ENCODE measurements around the gene GARNL3. TPM values are rescaled to one million over a fixed set of nuclear protein-coding genes. Genes with fewer than 3 reads are reported as not detected.

The GARNL3 gene
- total RNA-seq, 1 donor from 2014 or later: 22.9 TPM

DNA sequence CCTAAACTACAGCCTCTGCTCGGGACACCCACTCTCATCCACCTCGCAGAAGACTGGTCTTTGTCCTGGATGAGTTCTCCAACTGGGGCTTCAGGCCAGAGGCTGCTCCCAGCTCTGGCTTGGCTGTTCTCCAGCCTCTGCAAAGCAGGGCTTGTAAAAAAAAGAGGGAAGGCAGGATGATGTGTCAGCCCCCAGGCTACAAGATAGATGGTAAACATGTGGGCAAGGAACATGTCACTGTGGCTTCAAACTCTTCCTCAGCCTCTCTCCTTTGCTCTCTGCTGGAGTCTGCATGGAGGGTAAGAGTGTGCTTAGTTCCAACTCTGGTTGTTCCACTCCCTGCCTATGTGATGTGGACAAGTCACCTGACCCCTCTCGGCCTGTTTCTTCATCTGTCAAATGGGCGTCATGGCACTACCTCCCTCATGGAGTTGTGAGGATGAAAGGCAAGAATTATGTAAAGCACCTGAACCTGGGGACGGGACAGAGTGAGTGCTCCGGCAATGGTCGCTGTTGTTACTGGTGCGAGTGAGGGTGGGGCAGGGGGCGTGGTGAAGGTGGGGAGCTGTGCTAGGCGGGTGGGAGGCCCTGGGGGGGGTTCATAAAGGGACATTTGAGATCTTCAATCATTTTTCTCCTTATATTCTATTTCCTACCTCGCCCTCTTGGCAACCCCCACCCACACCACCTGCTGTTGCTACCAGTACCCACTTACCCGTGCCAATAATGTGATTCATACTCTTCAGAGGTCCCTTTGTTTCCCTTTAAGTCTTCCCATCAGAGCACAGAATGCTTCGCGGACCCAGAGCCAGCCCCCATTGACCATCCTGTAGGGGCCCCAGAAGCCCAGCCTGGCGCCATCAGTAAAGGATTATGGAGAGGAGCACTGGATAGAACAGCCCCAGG lies 152.8 kb downstream of the GARNL3 start:
- Histone ChIP-seq H3K36me3 (no peaks in the 10 kb centered on the region), H3K4me3 (no peak overlapping the region), H3K9me3 (replicated peaks) (no peaks in the 10 kb centered on the region), H3K27ac (replicated peaks) (no peak overlapping the region), H3K4me1 (peaks cover 9% of the 10 kb centered on the region), H3K27me3 (ENCODE audit: low read depth) (no peaks in the 10 kb centered on the region)
- DNase-seq: no peak
- intact Hi-C loops (cut with micrococcal nuclease): no loop called here
- TF ChIP-seq, protein P1, sequence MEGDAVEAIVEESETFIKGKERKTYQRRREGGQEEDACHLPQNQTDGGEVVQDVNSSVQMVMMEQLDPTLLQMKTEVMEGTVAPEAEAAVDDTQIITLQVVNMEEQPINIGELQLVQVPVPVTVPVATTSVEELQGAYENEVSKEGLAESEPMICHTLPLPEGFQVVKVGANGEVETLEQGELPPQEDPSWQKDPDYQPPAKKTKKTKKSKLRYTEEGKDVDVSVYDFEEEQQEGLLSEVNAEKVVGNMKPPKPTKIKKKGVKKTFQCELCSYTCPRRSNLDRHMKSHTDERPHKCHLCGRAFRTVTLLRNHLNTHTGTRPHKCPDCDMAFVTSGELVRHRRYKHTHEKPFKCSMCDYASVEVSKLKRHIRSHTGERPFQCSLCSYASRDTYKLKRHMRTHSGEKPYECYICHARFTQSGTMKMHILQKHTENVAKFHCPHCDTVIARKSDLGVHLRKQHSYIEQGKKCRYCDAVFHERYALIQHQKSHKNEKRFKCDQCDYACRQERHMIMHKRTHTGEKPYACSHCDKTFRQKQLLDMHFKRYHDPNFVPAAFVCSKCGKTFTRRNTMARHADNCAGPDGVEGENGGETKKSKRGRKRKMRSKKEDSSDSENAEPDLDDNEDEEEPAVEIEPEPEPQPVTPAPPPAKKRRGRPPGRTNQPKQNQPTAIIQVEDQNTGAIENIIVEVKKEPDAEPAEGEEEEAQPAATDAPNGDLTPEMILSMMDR (IDR thresholded peaks at IDR 0.05; ENCODE audit: borderline replicate concordance): no peak

DNA sequence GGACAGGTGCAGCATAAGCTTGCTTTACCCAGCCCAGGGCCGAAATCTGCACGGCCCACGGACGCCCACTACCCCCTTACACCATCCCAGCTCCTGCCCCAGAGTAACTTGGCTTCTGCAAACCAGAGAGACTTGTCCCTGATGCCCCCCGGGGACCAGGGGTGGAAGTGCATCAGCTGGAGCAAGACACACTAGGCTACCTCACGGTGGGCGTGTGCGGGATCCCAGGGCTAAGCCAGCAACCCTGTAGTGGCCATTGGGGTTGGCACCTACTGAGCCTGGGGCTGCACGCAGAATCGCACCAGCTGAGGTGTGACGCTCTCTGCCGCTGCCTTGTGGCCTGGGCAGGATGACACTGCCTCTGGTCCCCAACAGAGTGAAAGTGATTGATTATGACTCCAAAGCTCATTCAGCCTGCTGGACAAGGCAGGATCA lies 153.5 kb downstream of the GARNL3 start:
- H3K27me3 ChIP-seq (ENCODE audit: low read depth): no peaks in the 10 kb centered on the region
- intact Hi-C loops (cut with micrococcal nuclease): no loop called here
- no peak overlapping the region for H3K4me3 ChIP-seq
- DNase-seq: no peak
- TF ChIP-seq, protein P1 (IDR thresholded peaks at IDR 0.05; ENCODE audit: borderline replicate concordance): peak; percentile 39
- H3K4me1 ChIP-seq: peaks cover 16% of the 10 kb centered on the region
- H3K36me3 ChIP-seq: no peaks in the 10 kb centered on the region
- no peaks in the 10 kb centered on the region for H3K9me3 ChIP-seq (replicated peaks)
- no peak overlapping the region for H3K27ac ChIP-seq (replicated peaks)

DNA sequence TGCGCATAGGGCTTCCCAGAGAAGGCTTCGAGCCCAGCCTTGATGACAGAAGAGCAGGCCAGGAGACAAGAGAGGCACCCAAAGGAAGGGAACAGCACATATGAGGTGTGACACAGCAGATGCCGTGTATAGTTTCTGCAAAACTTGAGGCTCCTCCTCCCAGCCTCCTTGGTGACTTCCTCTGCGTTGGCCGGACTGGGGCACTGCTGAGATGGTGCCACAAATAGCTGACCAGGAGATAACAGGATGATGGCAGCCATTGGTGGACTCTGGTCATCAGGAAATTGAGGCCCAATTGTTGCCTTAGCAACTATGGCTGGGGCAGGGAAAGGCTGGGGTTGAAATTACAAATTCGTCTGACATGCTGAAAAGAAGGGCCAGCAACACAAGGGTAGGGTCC lies 154.8 kb downstream of the GARNL3 start:
- intact Hi-C loops (cut with micrococcal nuclease): no loop called here
- no peak overlapping the region for H3K27ac ChIP-seq (replicated peaks)
- H3K27me3 ChIP-seq (ENCODE audit: low read depth): no peaks in the 10 kb centered on the region
- TF ChIP-seq, protein P1 (IDR thresholded peaks at IDR 0.05; ENCODE audit: borderline replicate concordance): no peak
- H3K4me1 ChIP-seq: peaks cover 25% of the 10 kb centered on the region
- DNase-seq: no peak
- H3K9me3 ChIP-seq (replicated peaks): no peaks in the 10 kb centered on the region
- no peaks in the 10 kb centered on the region for H3K36me3 ChIP-seq
- H3K4me3 ChIP-seq: no peak overlapping the region

DNA sequence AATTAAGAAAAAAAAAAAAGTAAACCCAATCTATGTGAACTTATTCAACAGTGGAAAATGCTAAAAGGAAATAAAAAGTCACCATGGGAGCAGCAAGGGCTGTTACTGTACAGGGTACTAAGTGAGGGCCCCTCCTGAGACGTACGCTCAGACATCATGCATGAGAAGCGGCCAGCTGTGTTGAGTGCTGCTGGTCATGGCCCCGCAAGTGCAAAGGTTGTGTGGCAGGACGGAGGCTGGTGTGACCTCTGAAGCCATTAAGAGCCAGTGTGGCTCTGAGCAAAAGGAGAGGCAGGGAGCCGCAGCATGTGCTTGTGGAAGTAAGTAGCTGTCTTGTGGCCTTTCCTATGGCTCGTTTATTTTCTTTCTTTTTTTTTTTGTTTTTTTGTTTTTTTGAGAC lies 156.5 kb downstream of the GARNL3 start:
- no peaks in the 10 kb centered on the region for H3K36me3 ChIP-seq
- H3K27me3 ChIP-seq (ENCODE audit: low read depth): no peaks in the 10 kb centered on the region
- intact Hi-C loops (cut with micrococcal nuclease): no loop called here
- peaks cover 42% of the 10 kb centered on the region for H3K4me1 ChIP-seq
- no peaks in the 10 kb centered on the region for H3K9me3 ChIP-seq (replicated peaks)
- no peak for DNase-seq
- H3K27ac ChIP-seq (replicated peaks): no peak overlapping the region
- TF ChIP-seq, protein P1 (IDR thresholded peaks at IDR 0.05; ENCODE audit: borderline replicate concordance): no peak
- H3K4me3 ChIP-seq: no peak overlapping the region

DNA sequence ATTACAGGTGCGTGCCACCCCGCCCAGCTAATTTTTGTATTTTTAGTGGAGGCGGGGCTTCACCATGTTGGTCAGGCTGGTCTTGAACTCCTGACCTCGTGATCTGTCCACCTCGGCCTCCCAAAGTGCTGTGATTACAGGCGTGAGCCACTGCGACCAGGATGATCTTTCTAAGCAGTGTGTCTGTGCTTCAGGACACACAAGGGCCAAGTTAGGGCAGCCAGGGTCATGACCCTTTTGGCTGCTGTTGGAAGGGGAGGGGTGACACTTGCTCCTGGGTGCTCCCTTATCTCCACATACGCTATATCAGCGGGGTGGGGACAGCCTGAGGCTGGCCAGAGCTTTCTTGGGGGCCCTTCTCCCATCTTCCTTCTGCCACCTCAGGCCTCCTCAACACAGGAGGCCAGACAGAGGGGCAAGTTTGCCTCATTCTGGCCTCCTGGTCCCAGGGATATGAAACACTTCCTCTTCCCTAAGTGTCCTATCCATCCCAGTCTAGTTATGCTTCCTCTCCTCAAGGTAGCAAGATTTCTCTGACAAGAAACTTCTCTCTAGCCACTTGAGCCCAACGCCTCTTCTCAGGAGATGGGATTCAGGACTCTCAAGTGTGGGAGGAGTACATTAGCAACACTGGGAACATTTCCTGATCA lies 157.7 kb downstream of the GARNL3 start:
- Histone ChIP-seq H3K9me3 (replicated peaks) (no peaks in the 10 kb centered on the region), H3K36me3 (no peaks in the 10 kb centered on the region), H3K4me3 (peak overlapping the region; percentile 91), H3K27me3 (ENCODE audit: low read depth) (no peaks in the 10 kb centered on the region), H3K4me1 (peaks cover 52% of the 10 kb centered on the region), H3K27ac (replicated peaks) (no peak overlapping the region)
- TF ChIP-seq, protein P1 (IDR thresholded peaks at IDR 0.05; ENCODE audit: borderline replicate concordance): no peak
- intact Hi-C loops (cut with micrococcal nuclease): no loop called here
- DNase-seq: no peak

All from left ventricle myocardium inferior (tissue), 1 donor.